NCI-H446 (cell line): ENCODE data around the gene PGS1.

ENCODE experiments used
- DNase-seq, 2 experiments: peaks; one replicate each; lab custom pipeline; 2025; lab: John Stamatoyannopoulos, UW

Gene PGS1

GRCh38 chr17:78473951-78474613 is 95.6 kb downstream of the PGS1 start:
- no peak for DNase-seq
